ENCODE results near the gene RDH12. TPM values are rescaled to one million over a fixed set of nuclear protein-coding genes. Genes with fewer than 3 reads are reported as not detected.
A peak's percentile ranks its signal among the peaks of the same experiment; 100 is the strongest.
"Not testable (repeated sequence)": the region's sequence is repeated elsewhere in the genome, so short reads cannot be mapped to it uniquely, and the experiment has no call there.

RDH12 gene
- total RNA-seq, 6 experiments from 2014 or later: not detected

- no peak overlapping the region for H3K27ac Mint-ChIP-seq
Observed at GRCh38 chr14:67704484-67705089, 2.9 kb downstream of the RDH12 start.

GRCh38 chr14:67705211-67705610, 3.5 kb downstream of the RDH12 start:
- peaks cover 8% of the 10 kb centered on the region for H3K36me3 Mint-ChIP-seq (ENCODE audit: low read depth)
- no peak overlapping the region for H3K27ac Mint-ChIP-seq
- DNase-seq: no peak

More at GRCh38 chr14:67704484-67705089, 2.9 kb downstream of the RDH12 start:
- H3K27me3 Mint-ChIP-seq (ENCODE audit: insufficient read depth): no peaks in the 10 kb centered on the region
- peak; percentile 79 for TF ChIP-seq CTCF (IDR thresholded peaks at IDR 0.05)
- H3K4me3 Mint-ChIP-seq: no peak overlapping the region
- H3K4me1 Mint-ChIP-seq (ENCODE audit: low read depth): no peaks in the 10 kb centered on the region
- H3K9me3 Mint-ChIP-seq: peaks cover 3% of the 10 kb centered on the region
- peak; percentile 43 for DNase-seq
- peaks cover 2% of the 10 kb centered on the region; the same call in 1 of the 2 replicates for H3K36me3 Mint-ChIP-seq (ENCODE audit: low read depth)

DNA sequence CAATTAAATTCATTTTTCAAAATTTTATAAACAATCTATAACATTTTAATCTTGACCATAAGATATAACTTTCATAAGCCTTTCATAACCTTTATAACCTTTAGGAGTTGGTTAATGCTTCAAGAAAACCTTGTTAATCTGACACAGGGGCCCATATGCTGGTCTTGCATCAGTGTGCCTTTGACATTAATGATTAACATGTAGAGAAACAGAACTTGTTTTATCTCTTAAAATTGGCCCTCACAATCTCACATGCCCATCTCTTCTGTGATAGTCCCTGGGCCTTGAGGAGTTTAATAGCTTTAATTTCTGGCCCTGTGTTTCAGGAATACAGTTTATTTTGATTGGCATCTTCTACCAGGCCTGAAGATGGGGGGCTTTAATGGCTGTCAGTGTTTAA, 7.7 kb downstream of the RDH12 start:
- not testable (repeated sequence) for DNase-seq; H3K36me3 Mint-ChIP-seq (ENCODE audit: low read depth); H3K27ac Mint-ChIP-seq; H3K4me3 Mint-ChIP-seq; H3K4me1 Mint-ChIP-seq (ENCODE audit: low read depth); H3K27me3 Mint-ChIP-seq (ENCODE audit: insufficient read depth)
- H3K9me3 Mint-ChIP-seq: peaks cover 22% of the 10 kb centered on the region

More at GRCh38 chr14:67705211-67705610, 3.5 kb downstream of the RDH12 start:
- Mint-ChIP-seq H3K4me3 (no peak overlapping the region), H3K27me3 (ENCODE audit: insufficient read depth) (no peaks in the 10 kb centered on the region), H3K4me1 (ENCODE audit: low read depth) (no peaks in the 10 kb centered on the region), H3K9me3 (peaks cover 9% of the 10 kb centered on the region)
- TF ChIP-seq CTCF (IDR thresholded peaks at IDR 0.05): no peak

GRCh38 chr14:67709796-67710195, 8.1 kb downstream of the RDH12 start:
- not testable (repeated sequence) for H3K4me1 Mint-ChIP-seq (ENCODE audit: low read depth); H3K27me3 Mint-ChIP-seq (ENCODE audit: insufficient read depth); H3K27ac Mint-ChIP-seq; H3K36me3 Mint-ChIP-seq (ENCODE audit: low read depth); H3K4me3 Mint-ChIP-seq; DNase-seq
- H3K9me3 Mint-ChIP-seq: peaks cover 22% of the 10 kb centered on the region

DNA sequence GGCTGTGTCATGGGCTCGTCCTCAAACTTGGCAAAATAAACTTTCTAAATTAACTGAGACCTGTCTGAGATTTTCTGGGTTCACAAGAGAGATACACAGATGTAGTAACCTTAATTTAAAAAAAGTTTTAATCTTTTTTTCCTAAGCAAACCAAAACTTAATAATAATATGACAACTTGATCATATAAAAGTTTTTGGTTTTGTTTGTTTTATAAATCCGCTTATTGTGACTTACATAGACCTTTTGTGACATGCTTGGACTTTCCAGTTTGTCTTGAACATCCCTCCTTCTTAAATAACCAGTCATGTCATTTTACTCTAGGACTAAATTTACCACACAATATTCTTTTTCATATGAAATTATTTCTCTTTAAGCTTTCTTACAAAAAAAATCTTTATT, 8.5 kb downstream of the RDH12 start:
- TF ChIP-seq CTCF (IDR thresholded peaks at IDR 0.05): no peak
- Mint-ChIP-seq H3K9me3 (peaks cover 22% of the 10 kb centered on the region), H3K36me3 (ENCODE audit: low read depth) (peaks cover 8% of the 10 kb centered on the region), H3K4me1 (ENCODE audit: low read depth) (no peaks in the 10 kb centered on the region), H3K4me3 (no peak overlapping the region), H3K27me3 (ENCODE audit: insufficient read depth) (no peaks in the 10 kb centered on the region), H3K27ac (no peak overlapping the region)
- no peak for DNase-seq

DNA sequence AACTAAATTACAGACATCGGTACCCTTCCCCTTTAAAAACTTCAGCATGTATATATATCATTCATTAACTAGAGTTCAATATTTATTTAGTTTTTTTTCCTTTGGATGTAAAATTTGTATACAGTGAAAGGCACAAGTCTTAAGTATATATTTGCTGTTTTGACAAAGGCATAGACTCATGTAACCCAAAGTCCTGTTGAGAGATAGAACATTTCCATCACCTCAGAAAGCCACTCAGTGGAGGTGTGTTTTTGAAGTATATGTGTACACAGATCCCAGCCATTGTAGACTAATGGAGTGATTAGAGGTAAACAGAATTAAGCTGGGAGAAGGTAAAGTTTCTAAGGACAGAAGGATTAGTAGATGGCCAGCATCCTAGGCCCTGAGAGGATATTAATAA, 15.4 kb downstream of the RDH12 start:
- no peak for TF ChIP-seq CTCF (IDR thresholded peaks at IDR 0.05)
- H3K27me3 Mint-ChIP-seq (ENCODE audit: insufficient read depth): peaks cover 4% of the 10 kb centered on the region
- H3K9me3 Mint-ChIP-seq: peaks cover under 1% of the 10 kb centered on the region; the same call in 1 of the 2 replicates
- H3K4me3 Mint-ChIP-seq: no peak overlapping the region
- DNase-seq: no peak
- no peak overlapping the region for H3K27ac Mint-ChIP-seq
- no peaks in the 10 kb centered on the region for H3K36me3 Mint-ChIP-seq (ENCODE audit: low read depth)
- H3K4me1 Mint-ChIP-seq (ENCODE audit: low read depth): peaks cover 13% of the 10 kb centered on the region
